NT2/D1 (cell line): Measurements from ENCODE around the gene ARHGAP12.

ENCODE experiments used
- SUZ12 ChIP-seq: IDR thresholded peaks from 2 replicates; pipeline ENCODE4 v1.6.1; 2011; ENCODE audit not compliant: insufficient read length, insufficient read depth; ENCODE audit errors: extremely low read depth
- YY1 ChIP-seq: IDR thresholded peaks from 2 replicates; pipeline ENCODE4 v1.6.1; 2011; ENCODE audit not compliant: insufficient read length, insufficient read depth
- ZNF274 ChIP-seq: IDR thresholded peaks from 2 replicates; pipeline ENCODE4 v1.6.1; 2011; ENCODE audit warnings: mild to moderate bottlenecking, low read depth, low read length

- TF ChIP-seq YY1 (no peak), SUZ12 (no peak), ZNF274 (no peak)
Measured at GRCh38 chr10:31759799-31760626, 168.6 kb downstream of the ARHGAP12 start.
